Measurements from ENCODE around the gene NECAB2.
"Not testable (repeated sequence)": the region's sequence is repeated elsewhere in the genome, so short reads cannot be mapped to it uniquely, and the experiment has no call there.

Gene NECAB2

DNA sequence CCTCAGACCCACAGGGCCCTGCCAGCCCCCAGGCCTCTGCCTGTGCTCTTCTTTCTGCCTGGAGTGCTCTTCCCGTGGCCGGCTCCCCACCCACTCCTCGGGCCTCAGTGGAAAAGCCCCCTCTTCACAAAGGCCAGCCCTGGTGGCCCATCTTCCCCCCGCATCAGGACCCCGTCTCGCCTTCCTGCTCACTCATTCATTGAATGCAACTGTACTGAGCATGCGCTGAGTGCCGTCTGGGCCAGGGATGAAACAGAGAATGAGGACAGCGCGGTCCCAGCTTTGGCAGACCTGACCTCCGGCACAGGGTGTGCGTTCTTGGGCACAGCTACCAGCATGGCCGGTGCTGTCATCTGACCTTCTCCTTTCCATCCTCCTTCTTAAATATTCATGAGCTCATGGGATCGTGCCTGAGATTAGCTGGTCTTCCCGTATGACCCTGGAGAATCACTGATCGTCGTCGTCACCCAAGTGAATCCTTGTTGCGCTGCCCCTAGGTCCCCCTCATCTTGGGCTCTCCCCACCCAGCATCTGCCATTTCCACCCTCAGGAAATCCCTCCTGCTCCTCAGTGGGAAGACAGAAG, 31.4 kb upstream of the NECAB2 start:
- no peak for DNase-seq

DNA sequence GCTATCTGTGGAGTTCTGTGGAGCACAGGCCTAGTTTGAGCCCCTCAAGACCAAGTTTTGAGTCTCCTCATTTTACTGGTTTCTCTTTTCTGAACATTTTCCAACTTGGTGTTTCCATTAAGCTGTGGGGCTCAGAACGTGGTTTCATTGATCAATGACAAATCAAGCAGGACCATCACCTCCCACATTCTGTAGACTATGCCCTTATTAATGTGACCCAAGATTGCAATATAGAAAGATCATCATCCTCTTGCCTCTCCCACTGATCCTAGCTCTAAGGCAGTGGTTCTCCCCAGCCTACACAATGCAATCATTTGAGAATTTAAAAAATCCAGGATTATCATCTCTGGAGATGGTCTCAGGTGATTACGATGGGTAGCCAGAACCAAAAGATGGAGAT, 30.8 kb upstream of the NECAB2 start:
- no peak for DNase-seq

- no peak for DNase-seq
Measured at GRCh38 chr16:83937922-83938885, 29.8 kb upstream of the NECAB2 start.

GRCh38 chr16:83939266-83939855, 28.7 kb upstream of the NECAB2 start:
- no peak for DNase-seq

GRCh38 chr16:83940119-83940518, 27.9 kb upstream of the NECAB2 start:
- no peak for DNase-seq

GRCh38 chr16:83940630-83941378, 27.2 kb upstream of the NECAB2 start:
- no peak for DNase-seq

- DNase-seq = not testable (repeated sequence)
Measured at GRCh38 chr16:83941546-83941945, 26.5 kb upstream of the NECAB2 start.

DNA sequence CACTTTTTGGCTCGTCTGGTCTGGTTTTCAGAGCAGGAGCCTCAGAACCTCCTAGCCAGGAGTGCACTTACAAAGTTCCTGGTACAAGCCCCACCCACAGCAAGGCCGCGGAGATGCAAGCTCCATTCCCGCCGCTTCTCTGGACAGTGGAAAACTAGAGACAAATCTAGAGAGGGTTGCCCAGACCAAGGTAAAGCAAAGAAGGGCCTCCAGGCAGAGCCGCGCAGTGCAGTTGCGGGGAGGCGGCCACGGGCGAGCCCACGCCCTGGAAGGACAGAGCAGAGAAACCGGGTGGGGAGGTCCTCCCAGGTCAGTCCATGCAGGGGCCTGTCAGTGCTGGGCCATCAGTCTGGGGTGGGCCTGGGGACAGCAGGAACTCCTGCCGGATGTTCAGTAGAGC, 26.0 kb upstream of the NECAB2 start:
- DNase-seq = no peak

DNA sequence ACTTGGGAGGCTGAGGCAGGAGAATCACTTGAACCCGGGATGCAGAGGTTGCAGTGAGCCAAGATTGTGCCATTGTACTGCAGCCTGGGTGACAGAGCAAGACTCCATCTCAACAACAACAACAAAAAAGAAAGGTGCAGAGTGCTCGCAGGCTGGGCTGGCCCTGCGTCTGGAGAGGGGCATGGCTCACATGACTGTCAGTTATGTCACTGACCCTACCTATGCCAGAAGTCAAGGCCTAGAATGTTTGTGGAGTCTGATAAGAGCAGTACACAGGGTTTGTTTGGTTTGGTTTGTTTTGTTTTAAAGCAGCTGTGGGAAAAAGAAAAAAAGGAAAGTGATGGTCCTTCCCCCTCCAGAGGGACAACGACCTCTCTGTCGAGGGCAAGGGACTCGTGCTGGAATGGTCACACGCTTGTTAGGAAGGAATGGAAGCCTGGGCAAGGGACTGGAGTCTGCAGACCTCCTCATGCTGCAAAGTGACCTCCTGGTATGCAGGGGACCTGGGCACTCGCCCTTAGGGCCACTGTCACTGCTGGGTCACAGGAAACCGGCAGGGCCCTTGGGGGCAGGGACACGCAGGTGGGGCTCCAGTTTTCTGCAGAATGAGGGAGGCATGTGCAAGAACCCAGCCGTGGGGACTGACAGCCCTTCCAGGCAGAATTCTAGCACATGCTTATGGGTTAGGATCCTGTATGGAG, 25.1 kb upstream of the NECAB2 start:
- no peak for DNase-seq

DNA sequence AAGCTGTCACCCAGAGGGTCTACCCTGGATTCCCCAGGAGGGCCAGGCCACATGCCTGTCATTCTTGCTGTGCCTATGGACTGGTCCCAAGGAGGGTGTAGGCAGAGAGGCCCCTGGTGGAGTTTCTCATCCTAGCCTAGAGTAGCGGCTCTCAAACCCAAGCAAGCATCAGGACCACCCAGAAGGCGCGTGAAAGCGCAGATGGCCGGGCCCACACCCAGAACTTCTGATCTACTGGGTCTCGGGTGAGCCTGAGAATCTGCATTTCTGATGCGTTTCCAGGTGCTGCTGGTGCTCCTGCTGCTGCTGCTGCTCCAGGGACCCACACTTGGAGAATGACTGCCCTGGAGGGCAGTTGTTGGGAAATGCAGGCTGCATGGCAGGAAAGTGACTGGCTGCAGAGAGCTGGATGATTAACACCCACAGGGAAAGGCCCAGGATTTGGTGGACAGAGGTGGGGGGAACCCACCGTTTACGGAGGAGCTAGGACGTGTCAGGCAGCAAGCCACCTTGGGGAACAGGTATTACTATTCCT, 24.5 kb upstream of the NECAB2 start:
- DNase-seq = no peak

DNA sequence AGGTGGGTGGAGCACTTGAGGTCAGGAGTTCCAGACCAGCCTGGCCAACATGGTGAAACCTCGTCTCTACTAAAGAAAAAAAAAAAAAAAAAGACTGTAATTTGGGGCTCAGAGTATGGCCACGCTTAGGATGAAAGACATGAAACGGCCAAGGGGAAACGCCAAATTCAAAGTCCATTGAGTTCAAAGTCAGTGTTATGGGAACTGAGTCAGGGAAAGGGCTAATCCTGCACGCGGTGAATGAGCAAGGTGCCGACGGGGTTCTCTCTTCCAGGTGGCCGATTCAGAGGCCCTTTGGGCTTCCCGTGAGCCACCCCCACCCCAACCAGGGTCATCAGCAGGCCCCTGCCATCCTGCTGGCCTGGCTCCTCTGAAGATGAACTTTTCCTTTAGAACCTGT, 22.5 kb upstream of the NECAB2 start:
- no peak for DNase-seq

GRCh38 chr16:83946154-83946780, 21.8 kb upstream of the NECAB2 start:
- no peak for DNase-seq

DNA sequence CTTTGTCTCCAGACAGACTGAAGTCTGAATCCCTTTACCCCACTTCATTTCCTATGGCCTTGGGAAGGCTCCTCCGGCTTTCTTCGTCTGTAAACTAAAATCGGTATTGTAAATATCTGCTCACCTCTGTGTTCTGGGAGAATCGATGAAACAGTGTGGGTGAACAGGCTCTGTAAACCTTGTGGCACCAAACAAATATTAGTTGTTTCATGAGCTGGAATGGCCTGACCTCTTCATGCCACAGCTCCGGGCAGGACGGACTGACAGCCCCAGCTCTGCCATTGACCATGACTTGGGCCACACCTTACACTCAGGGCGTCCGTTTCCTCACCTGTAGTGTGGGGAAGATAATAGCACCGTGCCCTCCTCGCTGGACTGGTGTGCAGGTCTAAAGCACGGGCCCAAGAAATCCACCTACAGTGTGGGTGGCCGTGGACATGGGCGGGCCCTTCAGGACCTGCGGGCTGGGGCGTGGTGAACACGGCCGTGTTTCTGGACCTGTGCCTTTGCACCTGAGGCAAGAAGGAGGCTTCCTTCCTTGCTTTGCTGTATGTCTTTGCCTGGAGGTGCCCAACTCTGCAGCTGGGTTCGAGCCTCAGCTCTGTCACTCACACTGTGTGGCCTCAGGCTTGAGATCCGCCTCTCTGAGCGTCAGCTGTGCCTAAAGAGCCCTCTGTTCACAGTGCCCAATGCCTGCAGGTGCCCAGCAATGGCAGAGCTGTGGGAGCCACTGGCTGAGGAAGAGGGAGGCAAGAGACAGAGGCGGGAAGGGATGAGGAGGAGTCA, 21.1 kb upstream of the NECAB2 start:
- no peak for DNase-seq

GRCh38 chr16:83947642-83948234, 20.3 kb upstream of the NECAB2 start:
- no peak for DNase-seq

GRCh38 chr16:83948914-83949723, 18.9 kb upstream of the NECAB2 start:
- no peak for DNase-seq

DNA sequence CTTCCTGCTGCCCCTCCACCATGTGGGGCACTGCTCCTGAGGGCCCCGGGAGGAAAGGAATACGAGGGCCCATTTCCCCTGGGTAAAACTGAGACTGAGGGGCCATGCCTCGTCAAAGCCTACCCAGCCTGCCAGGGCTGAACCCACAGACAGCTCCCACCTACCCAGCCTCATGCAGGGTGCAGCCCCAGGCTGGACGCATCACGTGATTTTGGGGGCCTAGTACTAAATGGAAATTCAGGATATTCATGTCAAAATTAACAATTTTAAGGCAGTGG, 18.4 kb upstream of the NECAB2 start:
- DNase-seq = no peak

DNA sequence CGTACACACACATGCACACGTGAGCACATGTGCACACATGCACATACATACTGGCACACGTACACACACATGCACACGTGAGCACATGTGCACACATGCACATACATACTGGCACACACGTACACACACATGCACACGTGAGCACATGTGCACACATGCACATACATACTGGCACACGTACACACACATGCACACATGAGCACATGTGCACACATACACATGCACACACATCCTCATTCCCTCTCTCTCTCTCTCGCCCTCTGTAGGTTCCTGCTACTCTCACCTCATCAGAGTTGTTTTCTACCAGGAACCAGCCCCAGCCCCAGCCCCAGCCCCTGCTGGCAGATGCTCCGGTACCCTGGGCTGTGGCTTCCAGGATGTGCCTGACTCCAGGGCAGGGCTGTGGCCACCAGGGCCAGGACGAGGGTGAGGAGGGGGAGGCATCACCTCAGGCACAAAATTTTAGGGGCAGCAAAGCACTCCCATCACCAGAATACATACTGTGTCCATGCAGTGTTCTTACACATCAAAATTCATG, 17.1 kb upstream of the NECAB2 start:
- not testable (repeated sequence) for DNase-seq

GRCh38 chr16:83951544-83951943, 16.5 kb upstream of the NECAB2 start:
- DNase-seq = no peak

GRCh38 chr16:83952587-83952939, 15.5 kb upstream of the NECAB2 start:
- no peak for DNase-seq
